HFFc6 (cell line): ENCODE data around the gene FAM162A. TPM values are rescaled to one million over a fixed set of nuclear protein-coding genes. Genes with fewer than 3 reads are reported as not detected.

Experiments used
- DNase-seq: peaks from one replicate; pipeline ENCODE4 v3.0.0-alpha.2; 2018
- H3K27ac Mint-ChIP-seq: 2 replicates; pipeline ENCODE4 v1.8.0; 2020; ENCODE audit warnings: mild to moderate bottlenecking, mixed read lengths
- H3K27me3 Mint-ChIP-seq: 2 replicates; pipeline ENCODE4 v1.8.0; 2021; ENCODE audit warnings: mild to moderate bottlenecking, moderate library complexity, mixed read lengths; ENCODE audit not compliant: insufficient read depth
- H3K36me3 Mint-ChIP-seq: 2 replicates; pipeline ENCODE4 v1.8.0; 2021; ENCODE audit warnings: low read depth, mixed read lengths
- H3K4me1 Mint-ChIP-seq: 2 replicates; pipeline ENCODE4 v1.8.0; 2020; ENCODE audit warnings: low read depth, mixed read lengths
- H3K4me3 Mint-ChIP-seq: 2 replicates; pipeline ENCODE4 v1.8.0; 2020; ENCODE audit warnings: mild to moderate bottlenecking, moderate library complexity, mixed read lengths
- H3K9me3 Mint-ChIP-seq: 2 replicates; pipeline ENCODE4 v1.8.0; 2020; ENCODE audit warnings: mild to moderate bottlenecking, mixed read lengths
- CTCF ChIP-seq: fragments of 200-600 bp; sonication (generic); IDR thresholded peaks from 2 replicates; pipeline ENCODE4 v1.5.0; 2021; ENCODE audit warnings: antibody characterized with exemption, mild to moderate bottlenecking
- total RNA-seq, 6 experiments: library from RNA; stranded (reverse); fragmentation: NEBNext Ultra II Directional; extraction: Animal tissue kit (Norgen Biotek cat#: 25700); gene quantifications; 2 replicates in 1 of 6; 3 replicates in 5 of 6; pipeline ENCODE4 v1.2.3, GENCODE V29; 2021

Gene FAM162A
- total RNA-seq, 6 experiments from 2014 or later: 28.4 to 37.5 (median 31.5) TPM

- no peak for TF ChIP-seq CTCF
- Mint-ChIP-seq H3K4me1 (peaks cover 19% of the 10 kb centered on the region), H3K27me3 (peaks cover 2% of the 10 kb centered on the region; the same call in 1 of the 2 replicates), H3K4me3 (no peak overlapping the region), H3K36me3 (peaks cover 13% of the 10 kb centered on the region; the same call in 1 of the 2 replicates), H3K9me3 (no peaks in the 10 kb centered on the region), H3K27ac (no peak overlapping the region)
- no peak for DNase-seq
These were observed 21.0 kb downstream of the FAM162A start for GRCh38 chr3:122405015-122405414.

DNA sequence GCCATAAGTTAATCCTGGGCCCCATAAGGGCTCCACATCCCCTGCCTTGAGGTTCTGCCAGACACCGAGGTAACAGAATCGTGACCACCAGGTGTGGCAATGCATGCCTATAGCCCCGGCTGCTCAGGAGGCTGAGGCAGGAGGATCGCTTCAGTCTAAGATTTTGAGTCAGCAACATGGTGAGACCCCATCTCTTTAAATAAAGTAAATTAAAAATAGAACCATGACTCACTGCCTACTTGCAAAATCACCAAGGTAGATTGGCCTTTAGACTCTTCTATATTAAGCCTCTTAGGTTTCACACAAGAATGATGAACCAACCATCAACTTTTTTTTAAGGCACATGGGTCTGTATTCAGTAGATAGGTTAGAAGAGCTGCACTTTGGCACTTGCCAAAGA lies 22.2 kb downstream of the FAM162A start:
- Mint-ChIP-seq H3K27me3 (peaks cover 2% of the 10 kb centered on the region; the same call in 1 of the 2 replicates), H3K36me3 (peaks cover 13% of the 10 kb centered on the region; the same call in 1 of the 2 replicates), H3K4me3 (no peak overlapping the region), H3K9me3 (no peaks in the 10 kb centered on the region), H3K4me1 (peaks cover 19% of the 10 kb centered on the region), H3K27ac (no peak overlapping the region)
- no peak for TF ChIP-seq CTCF
- DNase-seq: no peak

GRCh38 chr3:122407946-122408345 lies 24.0 kb downstream of the FAM162A start:
- no peak for DNase-seq
- peaks cover 12% of the 10 kb centered on the region; the same call in 1 of the 2 replicates for H3K36me3 Mint-ChIP-seq
- H3K9me3 Mint-ChIP-seq: no peaks in the 10 kb centered on the region
- TF ChIP-seq CTCF: no peak
- H3K27ac Mint-ChIP-seq: no peak overlapping the region
- peaks cover 18% of the 10 kb centered on the region for H3K4me1 Mint-ChIP-seq
- no peak overlapping the region for H3K4me3 Mint-ChIP-seq
- peaks cover 2% of the 10 kb centered on the region; the same call in 1 of the 2 replicates for H3K27me3 Mint-ChIP-seq

DNA sequence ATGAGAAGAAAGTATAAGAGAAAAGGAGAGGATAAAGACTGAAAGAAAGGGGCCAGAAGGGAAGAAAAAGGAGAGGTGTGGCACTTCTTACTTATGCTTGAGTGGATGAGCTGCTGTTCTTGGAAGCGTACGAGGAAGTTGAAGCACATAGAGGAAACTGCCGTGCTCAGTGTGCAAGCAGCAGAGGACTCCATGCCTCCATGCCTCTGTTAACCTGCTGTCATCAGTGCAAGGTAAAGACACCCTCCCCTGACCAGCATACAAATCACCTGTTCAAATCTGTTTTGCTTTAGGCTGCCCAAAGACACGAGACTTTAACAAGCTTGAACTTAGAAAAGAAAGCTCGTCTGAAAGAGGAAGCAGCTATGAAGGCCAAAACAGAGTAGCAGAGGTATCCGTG lies 25.5 kb downstream of the FAM162A start:
- H3K4me1 Mint-ChIP-seq: peaks cover 15% of the 10 kb centered on the region
- no peaks in the 10 kb centered on the region for H3K27me3 Mint-ChIP-seq
- no peak overlapping the region for H3K4me3 Mint-ChIP-seq
- TF ChIP-seq CTCF: no peak
- DNase-seq: no peak
- H3K36me3 Mint-ChIP-seq: peaks cover 10% of the 10 kb centered on the region; the same call in 1 of the 2 replicates
- H3K9me3 Mint-ChIP-seq: no peaks in the 10 kb centered on the region
- H3K27ac Mint-ChIP-seq: no peak overlapping the region

DNA sequence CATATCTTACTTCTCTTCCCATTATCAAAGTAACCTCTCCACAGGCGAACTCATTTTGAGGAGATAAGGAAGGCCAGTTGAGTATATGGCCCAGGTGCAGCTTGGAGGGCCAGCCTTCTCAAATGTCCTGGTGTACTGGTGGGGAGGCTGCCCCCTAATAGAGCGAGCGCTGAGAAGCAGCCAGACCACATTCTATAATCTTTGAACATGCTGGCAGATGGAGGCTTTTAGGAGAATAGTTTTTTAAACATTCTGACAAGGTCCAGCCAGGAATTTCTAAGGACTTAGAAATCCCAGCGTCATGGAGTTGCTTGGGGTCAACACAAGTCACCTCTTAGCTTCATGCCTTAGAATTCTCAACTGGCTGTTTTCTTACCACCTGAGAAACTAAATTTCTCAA lies 26.1 kb downstream of the FAM162A start:
- no peak overlapping the region for H3K27ac Mint-ChIP-seq
- no peaks in the 10 kb centered on the region for H3K27me3 Mint-ChIP-seq
- no peak for TF ChIP-seq CTCF
- H3K9me3 Mint-ChIP-seq: no peaks in the 10 kb centered on the region
- no peak for DNase-seq
- H3K4me1 Mint-ChIP-seq: peaks cover 22% of the 10 kb centered on the region
- peaks cover 16% of the 10 kb centered on the region for H3K36me3 Mint-ChIP-seq
- H3K4me3 Mint-ChIP-seq: no peak overlapping the region

GRCh38 chr3:122410639-122411038 lies 26.7 kb downstream of the FAM162A start:
- Mint-ChIP-seq H3K9me3 (no peaks in the 10 kb centered on the region), H3K36me3 (peaks cover 20% of the 10 kb centered on the region), H3K27ac (no peak overlapping the region), H3K27me3 (no peaks in the 10 kb centered on the region), H3K4me1 (peaks cover 25% of the 10 kb centered on the region), H3K4me3 (no peak overlapping the region)
- no peak for TF ChIP-seq CTCF
- no peak for DNase-seq
